Glomerular visceral epithelial cell (primary cell): ENCODE measurements around the gene ZNF324B.
"Not testable (repeated sequence)": the region's sequence is repeated elsewhere in the genome, so short reads cannot be mapped to it uniquely, and the experiment has no call there.

Experiments
- DNase-seq: peaks from one replicate; pipeline ENCODE4 v3.0.0-alpha.2; 2016; ENCODE audit errors: extremely low spot score

The ZNF324B gene

GRCh38 chr19:58479736-58480480 lies 28.5 kb downstream of the ZNF324B start:
- no peak for DNase-seq

GRCh38 chr19:58480481-58480830 lies 29.0 kb downstream of the ZNF324B start:
- no peak for DNase-seq

GRCh38 chr19:58480831-58481230 lies 29.4 kb downstream of the ZNF324B start:
- no peak for DNase-seq

- DNase-seq = no peak
These were observed 30.9 kb downstream of the ZNF324B start for GRCh38 chr19:58482372-58482771.

GRCh38 chr19:58483776-58484175 lies 32.4 kb downstream of the ZNF324B start:
- DNase-seq = no peak

- DNase-seq = not testable (repeated sequence)
These were observed 32.9 kb downstream of the ZNF324B start for GRCh38 chr19:58484349-58484748.

GRCh38 chr19:58491393-58491792 lies 40.0 kb downstream of the ZNF324B start:
- DNase-seq = no peak

- DNase-seq = no peak
These were observed 40.8 kb downstream of the ZNF324B start for GRCh38 chr19:58492265-58492664.

- no peak for DNase-seq
These were observed 46.3 kb downstream of the ZNF324B start for GRCh38 chr19:58497634-58498170.

- DNase-seq = no peak
These were observed 47.0 kb downstream of the ZNF324B start for GRCh38 chr19:58498316-58499020.

GRCh38 chr19:58499021-58499927 lies 47.9 kb downstream of the ZNF324B start:
- peak; percentile 98 for DNase-seq

- no peak for DNase-seq
These were observed 48.8 kb downstream of the ZNF324B start for GRCh38 chr19:58500242-58500641.
